DOHH2 (cell line): ENCODE measurements around the gene COL23A1.

Experiments used
- CTCF ChIP-seq: fragments of 200-600 bp; sonication (generic); IDR thresholded peaks from one replicate; pipeline ENCODE4 v1.5.1; 2014; ENCODE audit warnings: antibody characterized with exemption, mild to moderate bottlenecking, low read depth, low read length; ENCODE audit not compliant: poor library complexity, severe bottlenecking
- EZH2phosphoT487 ChIP-seq: fragments of 200-600 bp; sonication (generic); IDR thresholded peaks from 2 replicates; pipeline ENCODE4 v1.6.1; 2017; ENCODE audit warnings: borderline replicate concordance, mild to moderate bottlenecking, antibody characterized with exemption, low read length, moderate library complexity, mixed read lengths

- TF ChIP-seq CTCF = no peak
- TF ChIP-seq EZH2phosphoT487 = no peak
These were observed 47.3 kb upstream of the COL23A1 start for GRCh38 chr5:178637356-178638074.
